Liver (tissue), 9 donors: ENCODE measurements around the gene GRIK1. TPM values are rescaled to one million over a fixed set of nuclear protein-coding genes. Genes with fewer than 3 reads are reported as not detected.

Source experiments
- DNase-seq: peaks from one replicate; pipeline ENCODE4 v3.0.0-alpha.2; 2017; ENCODE audit warnings: low spot score
- H3K27ac ChIP-seq, 2 donors: one replicate each; pipeline ENCODE4 v1.7.0; 2013; ENCODE audit warnings: inconsistent platforms in 2 of 2, low read length in 2 of 2, control low read depth in 1 of 2, low read depth in 1 of 2, mild to moderate bottlenecking in 1 of 2
- H3K27me3 ChIP-seq, 4 donors: one replicate each; pipeline versions ENCODE4 v1.6.1 to v1.7.0; 2013; ENCODE audit warnings: low read length in 3 of 4, inconsistent platforms in 1 of 4, mild to moderate bottlenecking in 1 of 4, moderate library complexity in 1 of 4; ENCODE audit not compliant: control insufficient read depth in 4 of 4, insufficient read depth in 4 of 4
- H3K36me3 ChIP-seq, 4 donors: one replicate each; pipeline versions ENCODE4 v1.6.1 to v1.7.0; 2013; ENCODE audit warnings: low read length in 3 of 4, mild to moderate bottlenecking in 3 of 4, low read depth in 1 of 4, moderate library complexity in 1 of 4; ENCODE audit not compliant: control insufficient read depth in 4 of 4, insufficient read depth in 3 of 4
- H3K4me1 ChIP-seq, 4 donors: one replicate each; pipeline versions ENCODE4 v1.6.1 to v1.7.0; 2013; ENCODE audit warnings: low read length in 3 of 4, mild to moderate bottlenecking in 3 of 4, moderate library complexity in 1 of 4; ENCODE audit not compliant: control insufficient read depth in 4 of 4, insufficient read depth in 4 of 4
- H3K4me3 ChIP-seq, 3 donors: one replicate each; pipeline versions ENCODE4 v1.6.1 to v1.7.0; 2013; ENCODE audit warnings: low read length in 3 of 3, control low read depth in 1 of 3, low read depth in 1 of 3, mild to moderate bottlenecking in 1 of 3
- H3K9ac ChIP-seq, 2 donors: one replicate each; pipeline ENCODE4 v1.7.0; 2013; ENCODE audit warnings: low read length in 2 of 2, mild to moderate bottlenecking in 2 of 2, moderate library complexity in 2 of 2, control low read depth in 1 of 2, low read depth in 1 of 2
- H3K9me3 ChIP-seq, 4 donors: one replicate each; pipeline versions ENCODE4 v1.6.1 to v1.7.0; 2013; ENCODE audit warnings: low read length in 3 of 4; ENCODE audit not compliant: control insufficient read depth in 4 of 4
- ATF3 ChIP-seq: IDR thresholded peaks from 2 replicates; pipeline ENCODE4 v1.6.1; 2016; ENCODE audit warnings: antibody characterized with exemption
- EGR1 ChIP-seq, 2 donors: IDR thresholded peaks; 2 replicates each; pipeline ENCODE4 v1.6.1; 2016 to 2018; ENCODE audit warnings: antibody characterized with exemption in 2 of 2, low read depth in 2 of 2
- FOXA1 ChIP-seq: IDR thresholded peaks from 2 replicates; pipeline ENCODE4 v1.6.1; 2016; ENCODE audit warnings: antibody characterized with exemption
- FOXA2 ChIP-seq: IDR thresholded peaks from 2 replicates; pipeline ENCODE4 v1.6.1; 2016; ENCODE audit warnings: antibody characterized with exemption
- GABPA ChIP-seq, 2 donors: IDR thresholded peaks in 1 of 2; conservative IDR thresholded peaks in 1 of 2; 2 replicates each; pipeline ENCODE4 v1.6.1; 2016; ENCODE audit warnings: antibody characterized with exemption in 2 of 2, mild to moderate bottlenecking in 1 of 2, moderate library complexity in 1 of 2
- HNF4A ChIP-seq, 2 donors: conservative IDR thresholded peaks; 2 replicates each; pipeline ENCODE4 v1.6.1; 2016; ENCODE audit warnings: antibody characterized with exemption in 2 of 2, mild to moderate bottlenecking in 2 of 2
- HNF4G ChIP-seq: IDR thresholded peaks from 2 replicates; pipeline ENCODE4 v1.6.1; 2016; ENCODE audit warnings: antibody characterized with exemption
- JUND ChIP-seq, 2 donors: IDR thresholded peaks; 2 replicates each; pipeline ENCODE4 v1.6.1; 2016; ENCODE audit warnings: antibody characterized with exemption in 2 of 2
- MAX ChIP-seq: IDR thresholded peaks from 2 replicates; pipeline ENCODE4 v1.6.1; 2016; ENCODE audit warnings: antibody characterized with exemption
- NR2F2 ChIP-seq: IDR thresholded peaks from 2 replicates; pipeline ENCODE4 v1.6.1; 2016; ENCODE audit warnings: antibody characterized with exemption
- RAD21 ChIP-seq, 2 donors: IDR thresholded peaks; 2 replicates each; pipeline ENCODE4 v1.6.1; 2016; ENCODE audit warnings: antibody characterized with exemption in 2 of 2, mild to moderate bottlenecking in 2 of 2
- REST ChIP-seq: IDR thresholded peaks from 2 replicates; pipeline ENCODE4 v1.6.1; 2016; ENCODE audit warnings: antibody characterized with exemption, mild to moderate bottlenecking
- RXRA ChIP-seq, 2 donors: IDR thresholded peaks; 2 replicates each; pipeline ENCODE4 v1.6.1; 2017 to 2018; ENCODE audit warnings: antibody characterized with exemption in 2 of 2, mild to moderate bottlenecking in 1 of 2
- SP1 ChIP-seq: IDR thresholded peaks from 2 replicates; pipeline ENCODE4 v1.6.1; 2018; ENCODE audit warnings: antibody characterized with exemption, mild to moderate bottlenecking
- TAF1 ChIP-seq: conservative IDR thresholded peaks from 2 replicates; pipeline ENCODE4 v1.6.1; 2016; ENCODE audit warnings: antibody characterized with exemption, mild to moderate bottlenecking
- YY1 ChIP-seq: IDR thresholded peaks from 2 replicates; pipeline ENCODE4 v1.6.1; 2016; ENCODE audit warnings: antibody characterized with exemption, mild to moderate bottlenecking
- WGBS: extraction: QIAGEN DNeasy Blood & Tissue Kit; methylation state at CpG from one replicate; pipeline ENCODE4 v1.1.7; 2013; 5-methylcytosine and 5-hydroxymethylcytosine counted together
- polyA plus RNA-seq, 2 donors: library from polyadenylated mRNA; stranded (reverse) in 1 of 2; unstranded in 1 of 2; fragments of 200-250 nt in 1 of 2; fragments of >200 nt in 1 of 2; fragmentation: Nextera tagmentation in 1 of 2; extraction: Ambion mirVana in 1 of 2; gene quantifications; one replicate each; pipeline versions ENCODE4 v1.2.1 to v1.2.3, GENCODE V29; 2013 to 2015
- total RNA-seq, 2 donors: library from RNA; depleted of rRNA; stranded (reverse); fragments of >200 nt; gene quantifications; one replicate each; pipeline ENCODE4 v1.2.3, GENCODE V29; 2014
- TF ChIP-seq, protein P1 (sequence below): IDR thresholded peaks from 2 replicates; pipeline ENCODE4 v1.6.1; 2016; ENCODE audit warnings: antibody characterized with exemption
- TF ChIP-seq, protein P2 (sequence below): fragments of 150-350 bp; IDR thresholded peaks from 2 replicates; pipeline ENCODE4 v1.5.1; 2017; ENCODE audit warnings: improper control_type of control experiment, low read depth, low read length; ENCODE audit not compliant: missing input control
- donor health status: healthy.
- donor health status: healthy.
- donor health status: healthy.
- donor health status: healthy.
- donor health status: healthy.

Gene GRIK1
- total and polyA plus RNA-seq, 4 donors = 0.02 to 0.14 (median 0.05) TPM; not detected in 1

DNA sequence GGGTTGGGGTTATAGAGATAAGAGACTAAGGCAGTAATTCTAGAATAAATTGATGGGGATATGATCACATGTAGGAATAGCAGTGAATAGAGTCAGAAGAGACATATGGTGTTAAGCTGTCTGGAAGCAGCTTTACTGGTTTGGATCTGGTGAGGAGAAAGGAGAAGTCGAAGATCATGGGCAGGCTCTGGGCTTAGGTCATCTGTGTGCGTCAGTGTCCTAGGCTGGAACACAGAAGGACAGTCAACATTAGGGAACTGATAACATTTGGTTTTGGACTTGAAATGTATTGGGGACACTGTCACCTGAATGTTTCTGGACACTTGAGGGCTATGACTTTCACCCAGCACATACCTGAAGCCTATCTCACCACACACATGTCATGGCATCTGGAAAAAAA lies 13.9 kb upstream of the GRIK1 start:
- TF ChIP-seq FOXA1 = no peak
- TF ChIP-seq TAF1 = no peak
- no peak for TF ChIP-seq HNF4A (conservative IDR thresholded peaks at IDR 0.05)
- TF ChIP-seq RAD21 (IDR thresholded peaks at IDR 0.05) = no peak
- TF ChIP-seq GABPA (IDR thresholded peaks at IDR 0.05 in 1 of 2, conservative IDR thresholded peaks at IDR 0.05 in 1 of 2) = no peak
- no peak for TF ChIP-seq JUND (IDR thresholded peaks at IDR 0.05)
- TF ChIP-seq RXRA (IDR thresholded peaks at IDR 0.05) = no peak
- no peak for TF ChIP-seq SP1
- TF ChIP-seq, protein P1, sequence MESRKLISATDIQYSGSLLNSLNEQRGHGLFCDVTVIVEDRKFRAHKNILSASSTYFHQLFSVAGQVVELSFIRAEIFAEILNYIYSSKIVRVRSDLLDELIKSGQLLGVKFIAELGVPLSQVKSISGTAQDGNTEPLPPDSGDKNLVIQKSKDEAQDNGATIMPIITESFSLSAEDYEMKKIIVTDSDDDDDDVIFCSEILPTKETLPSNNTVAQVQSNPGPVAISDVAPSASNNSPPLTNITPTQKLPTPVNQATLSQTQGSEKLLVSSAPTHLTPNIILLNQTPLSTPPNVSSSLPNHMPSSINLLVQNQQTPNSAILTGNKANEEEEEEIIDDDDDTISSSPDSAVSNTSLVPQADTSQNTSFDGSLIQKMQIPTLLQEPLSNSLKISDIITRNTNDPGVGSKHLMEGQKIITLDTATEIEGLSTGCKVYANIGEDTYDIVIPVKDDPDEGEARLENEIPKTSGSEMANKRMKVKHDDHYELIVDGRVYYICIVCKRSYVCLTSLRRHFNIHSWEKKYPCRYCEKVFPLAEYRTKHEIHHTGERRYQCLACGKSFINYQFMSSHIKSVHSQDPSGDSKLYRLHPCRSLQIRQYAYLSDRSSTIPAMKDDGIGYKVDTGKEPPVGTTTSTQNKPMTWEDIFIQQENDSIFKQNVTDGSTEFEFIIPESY = no peak
- TF ChIP-seq FOXA2 = no peak
- TF ChIP-seq HNF4G = no peak
- TF ChIP-seq, protein P2, sequence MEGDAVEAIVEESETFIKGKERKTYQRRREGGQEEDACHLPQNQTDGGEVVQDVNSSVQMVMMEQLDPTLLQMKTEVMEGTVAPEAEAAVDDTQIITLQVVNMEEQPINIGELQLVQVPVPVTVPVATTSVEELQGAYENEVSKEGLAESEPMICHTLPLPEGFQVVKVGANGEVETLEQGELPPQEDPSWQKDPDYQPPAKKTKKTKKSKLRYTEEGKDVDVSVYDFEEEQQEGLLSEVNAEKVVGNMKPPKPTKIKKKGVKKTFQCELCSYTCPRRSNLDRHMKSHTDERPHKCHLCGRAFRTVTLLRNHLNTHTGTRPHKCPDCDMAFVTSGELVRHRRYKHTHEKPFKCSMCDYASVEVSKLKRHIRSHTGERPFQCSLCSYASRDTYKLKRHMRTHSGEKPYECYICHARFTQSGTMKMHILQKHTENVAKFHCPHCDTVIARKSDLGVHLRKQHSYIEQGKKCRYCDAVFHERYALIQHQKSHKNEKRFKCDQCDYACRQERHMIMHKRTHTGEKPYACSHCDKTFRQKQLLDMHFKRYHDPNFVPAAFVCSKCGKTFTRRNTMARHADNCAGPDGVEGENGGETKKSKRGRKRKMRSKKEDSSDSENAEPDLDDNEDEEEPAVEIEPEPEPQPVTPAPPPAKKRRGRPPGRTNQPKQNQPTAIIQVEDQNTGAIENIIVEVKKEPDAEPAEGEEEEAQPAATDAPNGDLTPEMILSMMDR = no peak
- no peak for TF ChIP-seq ATF3
- no peak for TF ChIP-seq YY1
- no peak for TF ChIP-seq MAX
- TF ChIP-seq REST = no peak
- no peak for TF ChIP-seq EGR1 (IDR thresholded peaks at IDR 0.05; ENCODE audit: low read depth in 2 of 2)
- TF ChIP-seq NR2F2 = no peak
- H3K4me3 ChIP-seq = no peak overlapping the region
- peaks cover 0 to 3% (median 0%) of the 10 kb centered on the region in 4 donors for H3K27me3 ChIP-seq
- no peak overlapping the region for H3K9ac ChIP-seq
- no peaks in the 10 kb centered on the region for H3K4me1 ChIP-seq
- H3K27ac ChIP-seq = no peak overlapping the region
- H3K36me3 ChIP-seq = no peaks in the 10 kb centered on the region
- no peak for DNase-seq
- H3K9me3 ChIP-seq = no peaks in the 10 kb centered on the region
- 82% methylated on average over 2 of the region's 2 CpGs for WGBS
